Measurements from ENCODE around the gene GTF2F1. TPM values are rescaled to one million over a fixed set of nuclear protein-coding genes. Genes with fewer than 3 reads are reported as not detected.

The GTF2F1 gene
- total and polyA plus RNA-seq, 4 donors, result 35.7 to 59.4 (median 43.4) TPM

DNA sequence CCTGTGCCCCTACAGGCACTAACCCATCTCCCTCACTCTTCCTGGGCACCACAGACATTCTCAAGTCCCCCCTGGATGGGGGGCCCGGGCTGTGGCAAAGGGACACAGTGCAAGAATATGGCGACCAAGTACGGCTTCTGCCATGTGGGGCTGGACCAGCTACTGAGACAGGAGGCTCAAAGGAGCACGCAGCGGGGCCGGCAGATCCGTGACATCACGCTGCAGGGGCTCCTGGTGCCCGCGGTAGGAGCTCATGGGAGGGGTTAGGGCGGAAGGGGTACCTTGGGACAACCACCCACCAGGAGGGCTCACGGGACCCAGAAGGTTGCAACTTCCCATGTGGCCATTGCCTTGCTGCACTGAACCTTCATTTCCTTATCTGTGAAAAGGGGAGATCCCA lies 3.3 kb upstream of the GTF2F1 start:
- H3K4me3 ChIP-seq (ENCODE audit: low read length in 2 of 2), result no peak overlapping the region
- H3K4me1 ChIP-seq (ENCODE audit: control insufficient read depth in 1 of 2, insufficient read depth in 2 of 2, low read length in 2 of 2), result peaks cover 0 to 4% of the 10 kb centered on the region in 2 donors
- H3K27ac ChIP-seq (ENCODE audit: low read depth in 1 of 2, low read length in 2 of 2), result no peak overlapping the region
- H3K9me3 ChIP-seq (ENCODE audit: control insufficient read depth, low read length), result no peaks in the 10 kb centered on the region
- intact Hi-C loops (cut with DNase I), result no loop called here
- WGBS, 2 donors, result 92 to 93% methylated on average over 12 of the region's 12 CpGs
- no peaks in the 10 kb centered on the region for H3K27me3 ChIP-seq (ENCODE audit: control insufficient read depth in 1 of 2, insufficient read depth in 2 of 2, low read length in 1 of 2)
- ATAC-seq (ENCODE audit: low FRiP score) (no peak), DNase-seq (no peak)
- no peaks in the 10 kb centered on the region for H3K36me3 ChIP-seq (ENCODE audit: control insufficient read depth in 1 of 2, insufficient read depth in 2 of 2, low read length in 1 of 2)

GRCh38 chr19:6394831-6395230 lies 1.9 kb upstream of the GTF2F1 start:
- WGBS, 2 donors, result 80 to 85% methylated on average over 3 of the region's 3 CpGs
- ATAC-seq (ENCODE audit: low FRiP score), result no peak
- H3K36me3 ChIP-seq (ENCODE audit: control insufficient read depth in 1 of 2, insufficient read depth in 2 of 2, low read length in 1 of 2), result no peaks in the 10 kb centered on the region
- H3K27ac ChIP-seq (ENCODE audit: low read depth in 1 of 2, low read length in 2 of 2), result no peak overlapping the region
- H3K4me3 ChIP-seq (ENCODE audit: low read length in 2 of 2), result no peak overlapping the region
- no peaks in the 10 kb centered on the region for H3K9me3 ChIP-seq (ENCODE audit: control insufficient read depth, low read length)
- peaks cover 0 to 4% of the 10 kb centered on the region in 2 donors for H3K4me1 ChIP-seq (ENCODE audit: control insufficient read depth in 1 of 2, insufficient read depth in 2 of 2, low read length in 2 of 2)
- DNase-seq, result no peak
- intact Hi-C loops (cut with DNase I), result no loop called here
- no peaks in the 10 kb centered on the region for H3K27me3 ChIP-seq (ENCODE audit: control insufficient read depth in 1 of 2, insufficient read depth in 2 of 2, low read length in 1 of 2)

DNA sequence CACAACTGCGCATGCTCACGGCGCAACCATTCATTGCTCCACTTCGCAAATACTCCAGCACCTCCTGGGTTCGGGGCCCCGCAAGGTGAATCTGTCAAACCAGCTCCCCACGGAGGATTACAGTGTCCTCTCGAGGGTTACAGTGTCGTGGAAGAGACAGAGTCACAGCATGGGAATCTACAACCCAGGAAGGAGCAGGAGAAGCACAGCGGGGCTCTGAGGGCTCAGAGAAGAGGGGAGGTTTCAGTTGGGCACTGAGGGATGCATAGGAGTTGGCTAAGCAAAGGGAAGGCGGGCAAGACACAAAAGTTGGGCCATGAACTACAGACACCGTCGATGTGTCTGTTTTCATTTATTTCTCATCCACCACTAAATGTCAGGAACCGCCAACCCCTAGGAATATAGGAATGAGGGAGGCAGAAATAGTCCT lies 1.0 kb upstream of the GTF2F1 start:
- H3K27ac ChIP-seq (ENCODE audit: low read depth in 1 of 2, low read length in 2 of 2), result peak overlapping the region in 1 of 2 donors; percentile 94
- intact Hi-C loops (cut with DNase I), result loop anchor here in 1 of 2 donors (1.0 kb wide), 1 partner anchor 31 kb away; no protein-coding TSS in a partner anchor
- H3K4me1 ChIP-seq (ENCODE audit: control insufficient read depth in 1 of 2, insufficient read depth in 2 of 2, low read length in 2 of 2), result peaks cover 0 to 4% of the 10 kb centered on the region in 2 donors
- H3K9me3 ChIP-seq (ENCODE audit: control insufficient read depth, low read length), result no peaks in the 10 kb centered on the region
- DNase-seq, result no peak
- no peak for ATAC-seq (ENCODE audit: low FRiP score)
- peak overlapping the region; percentile 53 to 88 for H3K4me3 ChIP-seq (ENCODE audit: low read length in 2 of 2)
- H3K36me3 ChIP-seq (ENCODE audit: control insufficient read depth in 1 of 2, insufficient read depth in 2 of 2, low read length in 1 of 2), result no peaks in the 10 kb centered on the region
- H3K27me3 ChIP-seq (ENCODE audit: control insufficient read depth in 1 of 2, insufficient read depth in 2 of 2, low read length in 1 of 2), result no peaks in the 10 kb centered on the region
- 25 to 28% methylated on average over 14 of the region's 14 CpGs for WGBS, 2 donors

DNA sequence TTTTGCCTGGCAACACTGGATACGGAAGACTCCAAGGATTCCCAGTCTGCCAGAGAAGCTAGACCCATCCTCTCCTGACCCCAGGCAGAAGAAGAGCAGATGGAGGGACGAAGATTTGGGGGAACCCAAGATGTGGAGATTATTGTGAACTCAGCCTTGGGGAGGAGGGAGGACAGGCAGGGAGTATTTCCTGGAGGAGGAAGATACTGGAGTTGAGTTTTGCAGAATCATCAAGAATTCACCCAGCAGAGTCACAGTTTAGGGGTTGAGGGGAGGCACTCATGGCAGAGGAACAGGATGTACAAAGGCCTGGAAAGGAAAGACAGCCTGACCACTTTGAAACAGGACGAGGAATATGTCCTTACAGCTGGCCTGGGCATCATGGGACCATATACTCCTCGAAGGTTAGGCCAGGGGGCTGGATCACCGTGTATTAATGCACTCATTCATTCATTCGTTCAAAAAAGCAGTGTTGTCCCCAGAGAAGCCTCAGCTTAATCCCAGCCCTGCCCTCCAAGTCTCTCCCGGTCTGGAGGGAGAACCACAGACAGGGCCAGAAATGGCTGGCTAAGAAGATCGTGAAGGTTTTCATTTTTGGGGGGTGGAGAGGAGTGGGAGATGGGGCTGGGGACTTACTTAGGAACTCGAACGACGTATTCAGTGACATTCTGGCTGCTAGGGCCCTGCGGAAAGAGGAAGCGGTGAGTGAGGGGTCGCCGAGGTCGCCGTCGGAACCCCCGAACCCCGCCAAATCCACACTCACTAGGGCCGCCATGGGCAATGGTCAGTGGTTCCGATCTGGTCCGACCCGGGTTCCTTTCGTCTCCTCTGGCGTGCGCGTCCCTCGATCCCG lies 517 bp downstream of the GTF2F1 start:
- intact Hi-C loops (cut with DNase I), result loop anchor here in 1 of 2 donors (1.0 kb wide), 1 partner anchor 33 kb away; no protein-coding TSS in a partner anchor

GRCh38 chr19:6387372-6387771 lies 5.6 kb downstream of the GTF2F1 start:
- ATAC-seq (ENCODE audit: low FRiP score) (no peak), DNase-seq (no peak)
- Histone ChIP-seq H3K4me3 (ENCODE audit: low read length in 2 of 2) (no peak overlapping the region), H3K9me3 (ENCODE audit: control insufficient read depth, low read length) (no peaks in the 10 kb centered on the region), H3K27me3 (ENCODE audit: control insufficient read depth in 1 of 2, insufficient read depth in 2 of 2, low read length in 1 of 2) (no peaks in the 10 kb centered on the region), H3K4me1 (ENCODE audit: control insufficient read depth in 1 of 2, insufficient read depth in 2 of 2, low read length in 2 of 2) (peaks cover 0 to 3% of the 10 kb centered on the region in 2 donors), H3K27ac (ENCODE audit: low read depth in 1 of 2, low read length in 2 of 2) (no peak overlapping the region), H3K36me3 (ENCODE audit: control insufficient read depth in 1 of 2, insufficient read depth in 2 of 2, low read length in 1 of 2) (peaks cover 4 to 6% of the 10 kb centered on the region in 2 donors)
- WGBS, 2 donors, result 95 to 96% methylated on average over 19 of the region's 19 CpGs
- intact Hi-C loops (cut with DNase I), result no loop called here

More for the DNA sequence above, 517 bp downstream of the GTF2F1 start:
- Histone ChIP-seq H3K9me3 (ENCODE audit: control insufficient read depth, low read length) (no peaks in the 10 kb centered on the region), H3K27me3 (ENCODE audit: control insufficient read depth in 1 of 2, insufficient read depth in 2 of 2, low read length in 1 of 2) (no peaks in the 10 kb centered on the region), H3K4me1 (ENCODE audit: control insufficient read depth in 1 of 2, insufficient read depth in 2 of 2, low read length in 2 of 2) (peaks cover 0 to 4% of the 10 kb centered on the region in 2 donors), H3K36me3 (ENCODE audit: control insufficient read depth in 1 of 2, insufficient read depth in 2 of 2, low read length in 1 of 2) (peaks cover 0 to 3% of the 10 kb centered on the region in 2 donors), H3K27ac (ENCODE audit: low read depth in 1 of 2, low read length in 2 of 2) (peak overlapping the region in 1 of 2 donors; percentile 73), H3K4me3 (ENCODE audit: low read length in 2 of 2) (peak overlapping the region; percentile 53 to 88)
- no peak for ATAC-seq (ENCODE audit: low FRiP score)
- no peak for DNase-seq
- 6 to 8% methylated on average over 30 of the region's 30 CpGs for WGBS, 2 donors

GRCh38 chr19:6384381-6384780 lies 8.6 kb downstream of the GTF2F1 start:
- ATAC-seq (ENCODE audit: low FRiP score) (no peak), DNase-seq (no peak)
- H3K4me1 ChIP-seq (ENCODE audit: control insufficient read depth in 1 of 2, insufficient read depth in 2 of 2, low read length in 2 of 2), result no peaks in the 10 kb centered on the region
- H3K27ac ChIP-seq (ENCODE audit: low read depth in 1 of 2, low read length in 2 of 2), result no peak overlapping the region
- peaks cover 4 to 25% of the 10 kb centered on the region in 2 donors for H3K36me3 ChIP-seq (ENCODE audit: control insufficient read depth in 1 of 2, insufficient read depth in 2 of 2, low read length in 1 of 2)
- intact Hi-C loops (cut with DNase I), result no loop called here
- 90 to 95% methylated on average over 4 of the region's 4 CpGs for WGBS, 2 donors
- no peaks in the 10 kb centered on the region for H3K9me3 ChIP-seq (ENCODE audit: control insufficient read depth, low read length)
- no peaks in the 10 kb centered on the region for H3K27me3 ChIP-seq (ENCODE audit: control insufficient read depth in 1 of 2, insufficient read depth in 2 of 2, low read length in 1 of 2)
- no peak overlapping the region for H3K4me3 ChIP-seq (ENCODE audit: low read length in 2 of 2)

DNA sequence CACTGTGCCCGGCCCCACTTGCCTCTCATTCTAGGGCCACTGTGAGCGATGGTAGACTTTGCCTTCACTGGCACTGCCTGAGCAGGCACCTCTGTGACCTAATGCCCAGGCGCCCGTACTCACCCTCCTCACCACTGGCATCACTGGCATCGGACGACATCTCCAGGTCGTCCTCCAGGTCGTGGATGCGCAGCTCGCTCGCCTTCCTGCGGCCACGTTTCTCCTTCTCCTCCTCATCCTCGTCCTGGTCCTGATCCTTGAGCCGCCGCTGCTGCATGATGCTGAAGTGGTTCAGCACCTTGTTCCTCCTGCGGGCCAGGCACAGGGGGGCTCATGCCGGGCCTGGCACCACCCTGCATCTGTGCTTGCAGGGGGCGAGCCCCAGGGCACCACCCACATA lies 9.8 kb downstream of the GTF2F1 start:
- WGBS, 2 donors, result 92 to 97% methylated on average over 19 of the region's 19 CpGs
- ATAC-seq (ENCODE audit: low FRiP score) (no peak), DNase-seq (no peak)
- Histone ChIP-seq H3K4me3 (ENCODE audit: low read length in 2 of 2) (no peak overlapping the region), H3K36me3 (ENCODE audit: control insufficient read depth in 1 of 2, insufficient read depth in 2 of 2, low read length in 1 of 2) (peaks cover 4 to 22% of the 10 kb centered on the region in 2 donors), H3K27ac (ENCODE audit: low read depth in 1 of 2, low read length in 2 of 2) (no peak overlapping the region), H3K27me3 (ENCODE audit: control insufficient read depth in 1 of 2, insufficient read depth in 2 of 2, low read length in 1 of 2) (no peaks in the 10 kb centered on the region), H3K4me1 (ENCODE audit: control insufficient read depth in 1 of 2, insufficient read depth in 2 of 2, low read length in 2 of 2) (no peaks in the 10 kb centered on the region), H3K9me3 (ENCODE audit: control insufficient read depth, low read length) (no peaks in the 10 kb centered on the region)
- intact Hi-C loops (cut with DNase I), result no loop called here

- Histone ChIP-seq H3K9me3 (ENCODE audit: control insufficient read depth, low read length) (no peaks in the 10 kb centered on the region), H3K36me3 (ENCODE audit: control insufficient read depth in 1 of 2, insufficient read depth in 2 of 2, low read length in 1 of 2) (peaks cover 4 to 22% of the 10 kb centered on the region in 2 donors), H3K27ac (ENCODE audit: low read depth in 1 of 2, low read length in 2 of 2) (no peak overlapping the region), H3K27me3 (ENCODE audit: control insufficient read depth in 1 of 2, insufficient read depth in 2 of 2, low read length in 1 of 2) (no peaks in the 10 kb centered on the region), H3K4me1 (ENCODE audit: control insufficient read depth in 1 of 2, insufficient read depth in 2 of 2, low read length in 2 of 2) (no peaks in the 10 kb centered on the region), H3K4me3 (ENCODE audit: low read length in 2 of 2) (no peak overlapping the region)
- DNase-seq (no peak), ATAC-seq (ENCODE audit: low FRiP score) (no peak)
- WGBS, 2 donors, result 97 to 98% methylated on average over 37 to 40 of the region's 40 CpGs
- intact Hi-C loops (cut with DNase I), result no loop called here
Measured at GRCh38 chr19:6381030-6381750, 11.8 kb downstream of the GTF2F1 start.
